Mesodermal cell (in vitro differentiated cells): ENCODE results near the gene ARHGAP10.
"Not testable (repeated sequence)": the region's sequence is repeated elsewhere in the genome, so short reads cannot be mapped to it uniquely, and the experiment has no call there.

ENCODE experiments used
- H3K27ac ChIP-seq: 2 replicates; pipeline ENCODE4 v1.7.0; 2013; ENCODE audit warnings: mild to moderate bottlenecking, low read depth, low read length, moderate library complexity; ENCODE audit not compliant: severe bottlenecking
- H3K36me3 ChIP-seq: 2 replicates; pipeline ENCODE4 v1.7.1; 2013; ENCODE audit warnings: mild to moderate bottlenecking, low read length, moderate library complexity; ENCODE audit not compliant: control insufficient read depth, insufficient read depth
- H3K4me1 ChIP-seq: one replicate; pipeline ENCODE4 v1.7.1; 2013; ENCODE audit warnings: mild to moderate bottlenecking, low read length; ENCODE audit not compliant: insufficient read depth, control insufficient read depth, poor library complexity, severe bottlenecking
- H3K4me3 ChIP-seq: 2 replicates; pipeline ENCODE4 v1.7.0; 2013; ENCODE audit warnings: low read length, control low read depth, mild to moderate bottlenecking; ENCODE audit not compliant: insufficient read depth, poor library complexity, severe bottlenecking; ENCODE audit errors: extremely low read depth
- H3K9me3 ChIP-seq: 2 replicates; pipeline ENCODE4 v1.7.1; 2013; ENCODE audit warnings: mild to moderate bottlenecking, low read length, moderate library complexity; ENCODE audit not compliant: control insufficient read depth
- WGBS, 2 experiments: methylation state at CpG; one replicate each; pipeline ENCODE4 v1.1.5; 2013; ENCODE audit warnings: missing lambda C conversion rate in 2 of 2; ENCODE audit not compliant: insufficient coverage in 2 of 2; 5-methylcytosine and 5-hydroxymethylcytosine counted together

The ARHGAP10 gene

DNA sequence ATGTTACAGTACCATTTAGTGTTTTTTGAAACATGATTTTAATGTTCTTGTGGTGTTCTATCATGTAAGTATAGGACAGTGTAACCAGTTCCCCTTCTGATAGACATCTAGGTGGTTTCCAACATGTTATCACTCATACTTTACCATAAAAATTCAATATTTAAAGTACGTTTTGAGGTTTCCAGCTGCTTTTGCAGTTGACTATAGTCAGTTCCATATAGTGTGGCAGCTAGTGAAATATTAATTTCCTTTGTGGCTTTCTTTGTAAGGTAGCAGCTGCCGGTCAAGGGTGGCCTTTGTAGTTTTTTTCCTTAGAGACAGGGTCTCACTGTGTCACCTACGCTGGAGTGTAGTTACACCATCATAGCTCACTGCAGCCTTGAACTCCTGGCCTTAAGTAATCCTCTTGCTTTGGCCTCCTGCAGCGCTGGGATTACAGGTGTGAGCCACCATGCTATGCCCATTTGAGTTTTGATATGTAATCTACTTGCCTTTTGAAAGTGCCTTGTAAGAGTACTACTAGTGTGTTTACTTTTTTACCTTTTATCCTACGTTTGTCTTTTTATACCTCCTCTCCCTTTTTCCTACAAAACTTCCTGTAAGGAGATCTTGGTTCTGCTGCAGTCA is 63.0 kb downstream of the ARHGAP10 start:
- H3K4me3 ChIP-seq: no peak overlapping the region
- H3K4me1 ChIP-seq: no peaks in the 10 kb centered on the region
- no peak overlapping the region for H3K27ac ChIP-seq
- no peaks in the 10 kb centered on the region for H3K36me3 ChIP-seq
- H3K9me3 ChIP-seq: no peaks in the 10 kb centered on the region
- WGBS, 2 experiments: 95% methylated on average over 2 of the region's 5 CpGs; no CpG with 5 or more reads in 1 of the 2 experiments

DNA sequence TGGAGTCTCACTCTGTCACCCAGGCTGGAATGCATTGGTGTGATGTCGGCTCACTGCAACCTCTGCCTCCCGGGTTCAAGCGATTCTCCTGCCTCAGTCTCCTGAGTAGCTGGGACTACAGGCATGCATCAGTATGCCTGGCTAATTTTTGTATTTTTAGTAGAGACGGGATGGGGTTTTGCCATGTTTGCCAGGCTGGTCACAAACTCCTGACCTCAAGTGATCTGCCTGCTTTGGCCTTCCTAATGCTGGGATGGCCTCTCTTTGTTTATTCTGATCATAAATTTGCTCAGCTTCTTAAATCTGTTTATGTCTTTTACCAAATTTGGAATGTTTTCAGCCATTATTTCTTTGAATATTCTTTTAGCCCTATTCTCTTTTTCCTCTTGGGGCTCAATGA is 67.2 kb downstream of the ARHGAP10 start:
- H3K4me3 ChIP-seq, H3K27ac ChIP-seq, H3K4me1 ChIP-seq, H3K9me3 ChIP-seq, H3K36me3 ChIP-seq: not testable (repeated sequence)
- 88 to 97% methylated on average over 4 of the region's 4 CpGs for WGBS, 2 experiments

DNA sequence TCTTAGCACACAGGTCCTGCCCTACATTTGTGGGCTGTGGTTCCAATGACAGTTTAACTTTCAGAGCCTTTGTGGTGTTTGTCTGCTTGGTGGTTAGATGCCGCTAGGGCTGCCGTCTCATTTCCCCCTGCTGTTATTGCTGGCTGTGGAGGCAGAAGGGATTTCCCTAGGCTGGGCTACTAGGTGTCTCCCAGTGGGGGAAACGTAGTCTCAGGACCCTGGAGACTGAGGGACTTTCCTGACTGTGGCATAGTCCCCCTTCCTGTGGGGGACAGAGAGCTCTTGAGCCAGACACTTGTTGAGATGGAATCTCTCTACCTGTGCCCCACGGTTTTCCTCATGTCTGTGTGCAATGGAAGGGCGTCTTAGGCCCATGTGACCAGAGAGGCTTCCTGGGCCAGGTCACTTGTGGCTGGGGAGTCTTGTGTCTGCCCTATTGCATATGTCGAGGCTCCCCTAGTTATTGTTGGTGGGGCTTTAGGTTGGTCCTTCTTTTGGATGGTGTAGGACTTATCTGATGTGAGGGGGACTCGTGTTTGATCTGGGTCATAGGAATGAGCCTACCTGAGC is 68.2 kb downstream of the ARHGAP10 start:
- Histone ChIP-seq H3K27ac (no peak overlapping the region), H3K9me3 (no peaks in the 10 kb centered on the region), H3K36me3 (no peaks in the 10 kb centered on the region), H3K4me3 (no peak overlapping the region), H3K4me1 (no peaks in the 10 kb centered on the region)
- WGBS, 2 experiments: 85 to 92% methylated on average over 3 to 6 of the region's 7 CpGs

DNA sequence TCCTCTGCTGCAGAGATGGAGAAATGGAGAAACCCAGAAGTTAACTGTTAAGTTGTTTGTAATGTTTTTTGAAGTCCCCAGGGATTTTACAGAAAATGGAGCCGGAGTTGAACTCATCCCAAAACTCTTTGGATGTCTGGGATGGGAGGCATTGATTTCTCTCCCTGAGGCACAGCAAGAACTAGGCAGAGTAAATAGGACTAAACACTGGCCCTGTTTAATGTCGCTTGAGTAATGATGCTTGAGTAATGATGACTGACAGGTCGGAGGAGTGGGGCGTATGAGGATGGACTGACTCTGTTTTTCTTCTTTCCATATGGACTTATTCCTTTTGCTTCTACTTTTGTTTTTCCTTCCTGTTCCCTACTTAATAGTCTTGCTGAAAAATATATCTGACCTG is 69.9 kb downstream of the ARHGAP10 start:
- Histone ChIP-seq H3K4me3 (no peak overlapping the region), H3K9me3 (no peaks in the 10 kb centered on the region), H3K4me1 (no peaks in the 10 kb centered on the region), H3K27ac (no peak overlapping the region), H3K36me3 (no peaks in the 10 kb centered on the region)
- 80 to 92% methylated on average over 1 to 2 of the region's 4 CpGs for WGBS, 2 experiments

DNA sequence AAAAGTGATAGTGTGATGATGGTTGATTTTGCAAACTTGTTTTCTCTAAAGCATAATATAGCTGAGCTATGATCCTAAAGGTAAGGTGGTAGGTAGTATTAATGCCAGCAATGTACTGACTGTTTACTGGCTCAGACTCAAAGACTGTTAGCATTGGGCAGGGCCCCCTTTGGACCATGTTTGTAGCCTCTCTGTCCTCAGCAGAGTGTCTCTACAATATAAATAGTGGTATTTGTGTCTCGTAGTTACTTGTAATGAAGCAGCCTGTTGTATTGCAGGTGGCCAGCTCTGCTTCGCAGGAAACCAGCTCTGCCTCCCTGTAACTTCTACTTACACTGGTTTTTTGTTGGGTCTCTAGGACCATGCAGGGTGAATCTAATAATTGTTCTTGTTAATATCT is 70.5 kb downstream of the ARHGAP10 start:
- Histone ChIP-seq H3K4me1 (no peaks in the 10 kb centered on the region), H3K36me3 (no peaks in the 10 kb centered on the region), H3K4me3 (no peak overlapping the region), H3K9me3 (no peaks in the 10 kb centered on the region), H3K27ac (no peak overlapping the region)
- WGBS, 2 experiments: 86% methylated on average over 1 of the region's 2 CpGs; no CpG with 5 or more reads in 1 of the 2 experiments

DNA sequence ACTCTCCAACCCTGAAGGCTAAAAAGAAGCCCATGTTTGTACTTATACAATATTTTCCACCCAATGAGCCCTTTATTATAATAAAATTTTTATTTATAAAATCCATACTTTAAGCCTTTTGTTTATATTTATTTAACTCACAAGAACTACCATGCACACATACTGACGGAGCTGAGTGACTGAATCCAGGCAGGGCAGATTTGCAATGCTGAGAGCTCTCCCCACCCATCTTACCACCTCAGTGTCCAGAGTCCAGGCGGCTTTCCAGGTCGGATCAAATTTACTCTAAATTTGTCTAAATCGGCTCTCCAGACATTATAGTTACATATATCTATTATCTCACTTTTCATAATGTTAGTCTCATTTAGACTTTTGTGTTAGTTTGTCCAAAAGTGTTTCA is 74.1 kb downstream of the ARHGAP10 start:
- H3K36me3 ChIP-seq: no peaks in the 10 kb centered on the region
- H3K4me1 ChIP-seq: no peaks in the 10 kb centered on the region
- WGBS, 2 experiments: 89 to 90% methylated on average over 1 to 3 of the region's 4 CpGs
- H3K4me3 ChIP-seq: no peak overlapping the region
- no peaks in the 10 kb centered on the region for H3K9me3 ChIP-seq
- no peak overlapping the region for H3K27ac ChIP-seq

DNA sequence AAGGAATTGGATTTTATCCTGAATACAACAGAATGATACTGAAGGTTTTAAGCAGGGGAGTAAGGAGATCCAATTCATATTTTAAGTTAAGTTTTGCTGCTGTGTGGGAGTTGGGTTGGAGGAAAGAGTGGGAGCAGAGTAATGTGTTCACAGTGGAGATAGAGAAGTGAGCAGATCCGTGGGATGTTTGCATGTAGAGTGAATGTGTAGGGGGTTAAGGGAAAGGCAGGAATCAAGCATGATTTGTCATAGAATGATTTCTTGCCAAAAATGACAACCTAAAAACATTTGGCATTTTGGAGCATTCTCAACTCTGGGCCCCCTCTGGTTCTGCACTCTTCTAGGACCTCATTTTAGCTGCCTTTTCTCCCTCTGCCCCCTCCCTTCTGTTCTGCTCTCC is 76.6 kb downstream of the ARHGAP10 start:
- Histone ChIP-seq H3K9me3 (no peaks in the 10 kb centered on the region), H3K27ac (no peak overlapping the region), H3K36me3 (no peaks in the 10 kb centered on the region), H3K4me1 (no peaks in the 10 kb centered on the region), H3K4me3 (no peak overlapping the region)
- 86 to 100% methylated on average over 1 of the region's 1 CpG for WGBS, 2 experiments

DNA sequence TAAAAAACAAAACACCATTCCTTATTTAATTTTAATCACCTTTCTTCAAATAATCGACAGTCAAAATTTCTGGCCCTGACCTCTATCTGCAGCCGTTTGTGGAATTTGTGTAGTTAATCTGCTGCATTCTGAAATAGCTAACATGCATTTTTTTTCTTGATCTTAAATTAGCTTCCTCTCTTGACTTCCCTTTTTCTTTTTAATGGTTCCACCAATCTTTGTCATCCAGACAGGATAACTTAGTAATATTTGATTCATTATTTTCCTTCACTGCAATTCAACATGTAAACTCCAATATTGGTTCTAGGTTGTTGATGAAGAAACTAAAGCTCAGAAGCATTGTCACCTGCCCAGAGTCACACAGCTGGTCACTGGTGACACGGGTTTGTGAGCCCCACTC is 77.3 kb downstream of the ARHGAP10 start:
- Histone ChIP-seq H3K4me3 (no peak overlapping the region), H3K27ac (no peak overlapping the region), H3K4me1 (no peaks in the 10 kb centered on the region), H3K9me3 (no peaks in the 10 kb centered on the region), H3K36me3 (no peaks in the 10 kb centered on the region)
- WGBS, 2 experiments: 80 to 86% methylated on average over 1 of the region's 3 CpGs

DNA sequence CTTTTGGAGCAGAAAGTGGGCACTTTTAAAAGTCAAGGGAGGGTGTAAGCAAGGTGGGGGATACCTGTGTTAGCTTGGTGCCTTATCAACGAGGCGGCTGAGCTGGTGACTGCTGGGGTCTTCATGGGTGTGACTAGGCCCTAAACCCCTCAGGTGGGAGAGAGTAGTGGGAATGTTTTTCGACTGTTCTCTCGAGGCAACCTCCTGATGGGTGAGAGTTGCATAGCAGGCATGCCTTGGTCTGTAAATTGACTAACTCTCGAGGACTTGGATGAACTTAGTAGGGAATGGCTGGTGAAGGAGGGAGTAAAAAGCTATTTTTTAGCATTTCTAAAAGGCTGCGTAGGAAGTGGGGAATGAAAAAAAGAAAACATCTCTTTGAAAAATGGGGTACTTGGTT is 80.0 kb downstream of the ARHGAP10 start:
- Histone ChIP-seq H3K4me3 (no peak overlapping the region), H3K27ac (no peak overlapping the region), H3K9me3 (no peaks in the 10 kb centered on the region), H3K36me3 (no peaks in the 10 kb centered on the region), H3K4me1 (no peaks in the 10 kb centered on the region)
- WGBS, 2 experiments: 78% methylated on average over 5 to 6 of the region's 6 CpGs

DNA sequence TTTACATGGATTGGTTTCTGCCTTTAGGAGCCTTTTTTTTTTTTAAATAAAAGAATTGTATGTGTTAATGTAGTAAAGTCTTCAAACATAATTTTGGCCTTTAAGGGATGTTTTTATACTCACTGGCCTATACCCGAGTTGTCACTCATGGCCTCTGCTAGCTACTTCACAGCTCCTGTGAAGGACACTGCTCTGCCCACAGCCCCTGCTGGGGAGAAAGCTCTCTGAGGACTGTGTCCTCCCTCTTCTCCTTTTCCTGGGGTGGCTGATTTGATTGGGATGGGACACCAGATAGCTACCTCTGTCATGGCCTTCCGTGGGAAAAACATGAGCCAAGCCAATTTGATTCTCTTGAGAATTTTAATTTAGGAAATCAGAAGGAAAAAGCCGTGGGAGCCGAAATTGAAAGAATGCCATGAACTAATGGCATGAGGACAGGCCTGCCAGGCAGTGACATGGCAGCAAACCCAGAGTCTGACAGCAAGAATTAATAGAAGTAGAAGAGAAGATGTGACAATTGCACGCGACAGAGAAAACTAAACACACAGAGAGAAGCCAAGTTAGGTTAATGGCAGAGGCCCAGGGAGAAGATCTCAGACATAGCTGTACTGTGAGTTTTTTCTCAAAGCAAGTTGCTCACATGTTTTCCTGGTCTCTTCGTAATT is 81.4 kb downstream of the ARHGAP10 start:
- Histone ChIP-seq H3K4me3 (no peak overlapping the region), H3K27ac (no peak overlapping the region), H3K36me3 (no peaks in the 10 kb centered on the region), H3K4me1 (no peaks in the 10 kb centered on the region), H3K9me3 (no peaks in the 10 kb centered on the region)
- WGBS, 2 experiments: 86 to 93% methylated on average over 6 to 7 of the region's 7 CpGs

DNA sequence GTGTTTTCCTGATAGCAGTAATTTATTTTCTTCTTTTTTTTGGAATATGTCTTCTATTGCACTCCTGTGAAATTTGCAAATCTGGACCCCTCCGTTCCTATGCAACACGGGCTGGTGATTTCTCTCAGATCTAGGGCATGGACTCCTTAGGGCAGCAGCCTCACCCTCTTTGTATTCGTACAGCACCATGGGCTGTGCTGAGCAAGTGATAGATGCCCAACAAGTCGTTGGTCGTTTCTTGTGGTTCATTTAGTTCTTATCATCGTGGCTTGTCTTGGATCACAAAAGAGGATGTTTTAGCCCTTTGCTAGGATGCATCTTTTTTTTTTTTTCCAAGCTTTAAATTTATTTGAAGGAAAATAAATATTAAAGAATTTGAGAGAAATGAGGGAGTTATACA is 82.1 kb downstream of the ARHGAP10 start:
- no peaks in the 10 kb centered on the region for H3K9me3 ChIP-seq
- H3K27ac ChIP-seq: no peak overlapping the region
- H3K4me1 ChIP-seq: no peaks in the 10 kb centered on the region
- H3K4me3 ChIP-seq: no peak overlapping the region
- WGBS, 2 experiments: 95 to 100% methylated on average over 5 to 6 of the region's 6 CpGs
- no peaks in the 10 kb centered on the region for H3K36me3 ChIP-seq
